ENCODE results near the gene MAP4K4.

MAP4K4 gene

DNA sequence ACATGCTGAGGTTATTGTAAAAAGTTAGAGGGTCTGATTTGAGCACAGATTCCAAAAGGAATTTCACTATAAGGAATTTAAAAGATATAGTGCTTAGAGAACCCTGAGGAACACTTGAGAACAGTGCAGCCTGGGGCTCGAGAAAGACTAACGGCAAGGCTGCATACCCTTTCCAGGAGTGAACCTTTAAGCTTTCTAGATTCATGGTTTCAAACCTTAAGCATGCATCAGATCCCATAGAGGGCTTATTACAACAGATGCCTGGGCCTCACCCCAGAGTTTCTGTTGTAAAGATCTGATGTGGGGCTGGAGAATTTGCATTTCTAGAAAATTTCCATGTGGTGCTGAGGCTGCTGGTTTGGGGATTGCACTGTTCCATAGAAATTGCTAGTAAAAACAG is 203.7 kb downstream of the MAP4K4 start:
- Histone ChIP-seq H4K20me1 (ENCODE audit: low read depth, low read length) (no peaks in the 10 kb centered on the region), H3K36me3 (ENCODE audit: low read length) (no peaks in the 10 kb centered on the region), H3F3A (ENCODE audit: insufficient read depth) (no peaks in the 10 kb centered on the region), H2AFZ (ENCODE audit: low read depth, low read length, severe bottlenecking) (no peak overlapping the region), H3K4me2 (ENCODE audit: low read depth, low read length, poor library complexity, severe bottlenecking) (no peak overlapping the region), H3K9me2 (replicated peaks; ENCODE audit: insufficient read depth, low read length) (no peaks in the 10 kb centered on the region), H3K9ac (ENCODE audit: low read length) (no peak overlapping the region), H3K9me3 (ENCODE audit: insufficient read depth, low read length) (0 out of 2 replicates have a peak, but pooled peaks cover 12% of the 10 kb centered on the region), H3K27ac (ENCODE audit: low read depth, low read length) (no peak overlapping the region), H3K4me3 (ENCODE audit: insufficient read depth, low read length, poor library complexity, severe bottlenecking) (no peak overlapping the region), H3K79me2 (ENCODE audit: insufficient read depth, low read length) (no peaks in the 10 kb centered on the region), H3K27me3 (ENCODE audit: low read length) (no peaks in the 10 kb centered on the region)
- TF ChIP-seq CTCF (IDR thresholded peaks at IDR 0.05; ENCODE audit: insufficient read depth, low read length, poor library complexity, severe bottlenecking) (no peak), EZH2phosphoT487 (conservative IDR thresholded peaks at IDR 0.05; ENCODE audit: low read length) (no peak)

DNA sequence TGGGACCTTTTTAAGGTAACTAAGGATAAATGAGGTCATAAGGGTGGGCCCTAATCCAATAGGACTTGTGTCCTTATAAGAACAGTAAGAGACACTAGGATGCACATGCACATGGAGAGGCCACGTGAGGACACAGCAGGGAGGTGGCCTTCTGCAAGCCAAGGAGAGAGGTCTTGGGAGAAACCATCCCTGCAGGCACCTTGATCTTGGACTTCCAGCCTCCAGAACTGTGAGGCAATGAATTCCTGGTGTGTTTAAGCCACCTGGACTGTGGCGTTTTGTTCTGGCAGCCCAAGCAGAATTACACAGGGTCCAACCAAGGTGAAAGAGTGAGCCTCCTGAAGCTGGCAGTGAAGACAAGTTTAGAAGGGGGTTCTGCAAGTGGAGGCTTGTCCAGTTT is 204.7 kb downstream of the MAP4K4 start:
- no peak overlapping the region for H3K27ac ChIP-seq (ENCODE audit: low read depth, low read length)
- TF ChIP-seq EZH2phosphoT487 (conservative IDR thresholded peaks at IDR 0.05; ENCODE audit: low read length): no peak
- TF ChIP-seq CTCF (IDR thresholded peaks at IDR 0.05; ENCODE audit: insufficient read depth, low read length, poor library complexity, severe bottlenecking): no peak
- no peaks in the 10 kb centered on the region for H4K20me1 ChIP-seq (ENCODE audit: low read depth, low read length)
- H3K36me3 ChIP-seq (ENCODE audit: low read length): no peaks in the 10 kb centered on the region
- no peak overlapping the region for H2AFZ ChIP-seq (ENCODE audit: low read depth, low read length, severe bottlenecking)
- H3K4me2 ChIP-seq (ENCODE audit: low read depth, low read length, poor library complexity, severe bottlenecking): no peak overlapping the region
- no peaks in the 10 kb centered on the region for H3K27me3 ChIP-seq (ENCODE audit: low read length)
- H3F3A ChIP-seq (ENCODE audit: insufficient read depth): no peaks in the 10 kb centered on the region
- no peaks in the 10 kb centered on the region for H3K9me2 ChIP-seq (replicated peaks; ENCODE audit: insufficient read depth, low read length)
- 0 out of 2 replicates have a peak, but pooled peaks cover 12% of the 10 kb centered on the region for H3K9me3 ChIP-seq (ENCODE audit: insufficient read depth, low read length)
- no peak overlapping the region for H3K4me3 ChIP-seq (ENCODE audit: insufficient read depth, low read length, poor library complexity, severe bottlenecking)
- H3K79me2 ChIP-seq (ENCODE audit: insufficient read depth, low read length): no peaks in the 10 kb centered on the region
- H3K9ac ChIP-seq (ENCODE audit: low read length): no peak overlapping the region

DNA sequence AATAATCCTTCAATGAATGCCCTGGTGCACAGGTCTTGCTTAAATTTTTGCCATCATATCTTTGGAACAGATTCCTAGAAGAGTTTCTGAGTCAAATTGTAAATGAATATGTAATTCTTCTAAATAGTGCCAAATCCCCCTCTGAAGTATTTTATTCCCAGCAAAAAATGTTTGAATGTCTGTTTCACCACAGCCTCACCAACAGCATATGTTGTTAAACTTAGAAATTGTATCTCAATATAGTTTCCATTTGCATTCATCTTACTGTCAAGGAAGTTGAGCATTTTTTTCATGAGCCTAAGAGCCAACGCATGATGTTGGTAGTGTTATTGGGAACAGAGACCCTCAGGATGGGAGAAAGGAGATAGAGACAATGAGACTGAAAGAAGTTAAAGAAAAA is 207.4 kb downstream of the MAP4K4 start:
- no peaks in the 10 kb centered on the region for H3F3A ChIP-seq (ENCODE audit: insufficient read depth)
- no peak overlapping the region for H3K9ac ChIP-seq (ENCODE audit: low read length)
- H3K27me3 ChIP-seq (ENCODE audit: low read length): no peaks in the 10 kb centered on the region
- H4K20me1 ChIP-seq (ENCODE audit: low read depth, low read length): no peaks in the 10 kb centered on the region
- no peak overlapping the region for H3K4me3 ChIP-seq (ENCODE audit: insufficient read depth, low read length, poor library complexity, severe bottlenecking)
- H2AFZ ChIP-seq (ENCODE audit: low read depth, low read length, severe bottlenecking): no peak overlapping the region
- no peaks in the 10 kb centered on the region for H3K9me2 ChIP-seq (replicated peaks; ENCODE audit: insufficient read depth, low read length)
- H3K27ac ChIP-seq (ENCODE audit: low read depth, low read length): no peak overlapping the region
- no peak overlapping the region for H3K4me2 ChIP-seq (ENCODE audit: low read depth, low read length, poor library complexity, severe bottlenecking)
- no peak for TF ChIP-seq CTCF (IDR thresholded peaks at IDR 0.05; ENCODE audit: insufficient read depth, low read length, poor library complexity, severe bottlenecking)
- peaks cover 17% of the 10 kb centered on the region for H3K9me3 ChIP-seq (ENCODE audit: insufficient read depth, low read length)
- H3K79me2 ChIP-seq (ENCODE audit: insufficient read depth, low read length): no peaks in the 10 kb centered on the region
- no peaks in the 10 kb centered on the region for H3K36me3 ChIP-seq (ENCODE audit: low read length)
